Choroid plexus epithelial cell (primary cell): ENCODE measurements around the gene NT5C3B.
"Not testable (repeated sequence)": the region's sequence is repeated elsewhere in the genome, so short reads cannot be mapped to it uniquely, and the experiment has no call there.

Source experiments
- DNase-seq: peaks from one replicate; pipeline ENCODE4 v3.0.0-alpha.2; 2010; ENCODE audit warnings: low read depth
- H3K4me3 ChIP-seq: 2 replicates; pipeline ENCODE4 v1.5.1; 2011; ENCODE audit warnings: low read depth, mild to moderate bottlenecking, control low read depth, low read length, moderate library complexity
- CTCF ChIP-seq: conservative IDR thresholded peaks from 2 replicates; pipeline ENCODE4 v1.5.1; 2011; ENCODE audit warnings: low read depth, mild to moderate bottlenecking, control low read depth, inconsistent platforms, low read length, moderate library complexity

The NT5C3B gene

DNA sequence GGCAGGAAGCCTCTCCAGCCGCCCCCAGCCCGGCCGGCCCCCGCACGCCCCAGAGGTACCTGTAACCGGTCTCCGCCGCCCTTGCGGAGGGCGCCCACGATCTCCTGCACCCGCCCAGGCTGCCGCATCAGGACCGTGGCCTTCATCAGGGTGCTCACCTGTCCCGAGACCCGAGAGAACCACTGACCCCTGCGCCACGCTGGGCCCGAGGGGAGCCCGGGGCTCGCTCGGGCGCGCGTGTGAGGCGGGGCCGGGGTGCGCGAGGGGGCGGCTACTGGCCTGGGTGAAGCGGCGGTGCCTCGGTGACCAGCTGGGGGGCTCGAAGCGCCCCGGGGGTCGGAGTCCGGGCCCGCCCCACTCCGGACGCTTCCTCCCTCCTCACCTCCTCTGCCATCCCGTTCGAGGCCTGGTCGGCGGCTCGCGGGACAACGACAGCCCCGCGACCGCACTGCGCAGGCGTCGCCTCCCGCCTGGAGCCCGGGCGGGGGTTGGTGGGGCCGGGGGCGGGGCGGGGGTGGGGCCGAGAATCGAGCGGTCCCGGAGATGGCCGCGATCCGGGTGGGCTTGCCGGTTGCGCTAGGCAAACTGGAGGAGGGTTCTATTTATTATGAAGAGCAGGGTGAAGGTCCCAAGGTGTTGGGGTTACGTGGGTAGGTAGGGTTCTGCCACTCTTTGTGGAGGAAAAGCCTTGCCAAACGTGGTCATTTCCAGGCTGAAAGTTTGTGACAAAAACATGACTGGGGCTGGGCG, at the start of gene NT5C3B:
Gene NT5C3B, minus strand, starts transcription at position 433 of the 750 bp plus-strand sequence. Its CDS starts 39 bp downstream, at position 394.
- peak; percentile 13 for DNase-seq
- TF ChIP-seq CTCF: no peak
- H3K4me3 ChIP-seq: peak within 1 kb of the TSS; percentile 78

DNA sequence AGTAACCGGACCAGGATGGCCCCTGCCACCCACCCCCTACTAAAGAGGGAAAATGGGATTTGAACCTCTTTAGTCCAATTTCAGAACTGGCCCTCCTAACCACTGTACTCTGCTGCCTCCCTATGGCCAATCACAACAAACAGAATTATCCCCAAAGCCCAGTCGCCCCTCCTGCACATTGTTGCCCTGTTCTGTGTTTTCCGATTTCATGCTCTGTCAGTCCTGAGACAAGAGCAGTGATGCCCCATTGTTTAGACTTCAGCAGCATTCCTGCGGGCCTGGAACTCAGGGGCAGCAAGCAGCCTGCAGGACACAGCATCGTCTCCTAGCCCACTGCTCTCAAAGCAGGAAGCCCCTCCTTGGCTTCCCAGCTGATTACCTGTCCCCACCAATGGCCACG, 49.7 kb upstream of the NT5C3B start:
- no peak overlapping the region for H3K4me3 ChIP-seq
- peak; percentile 42 for TF ChIP-seq CTCF
- peak; percentile 27 for DNase-seq

DNA sequence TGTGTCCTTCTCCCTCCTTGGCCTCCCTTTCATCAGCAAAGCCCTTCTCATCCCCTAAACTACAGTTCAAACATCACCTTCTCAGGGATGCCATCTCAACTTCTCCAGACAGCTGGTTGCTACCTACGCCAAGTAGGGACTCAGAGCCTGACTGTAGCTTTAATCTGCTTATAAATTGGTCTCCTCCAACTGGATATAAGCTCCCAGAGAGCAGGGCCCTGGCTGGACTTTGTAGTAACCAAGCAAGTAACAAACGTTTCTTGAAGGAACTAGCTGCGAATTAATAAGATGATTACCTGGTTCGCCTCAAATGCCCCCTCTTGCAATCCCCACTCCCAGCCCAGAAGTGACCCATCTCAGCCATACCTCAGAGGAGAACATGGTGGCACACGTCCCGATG, 46.7 kb upstream of the NT5C3B start:
- DNase-seq: no peak
- H3K4me3 ChIP-seq: no peak overlapping the region
- no peak for TF ChIP-seq CTCF

- no peak overlapping the region for H3K4me3 ChIP-seq
- DNase-seq: no peak
- TF ChIP-seq CTCF: no peak
Observed at GRCh38 chr17:41880130-41880529, 44.1 kb upstream of the NT5C3B start.

GRCh38 chr17:41874293-41874670, 38.2 kb upstream of the NT5C3B start:
- H3K4me3 ChIP-seq: not testable (repeated sequence)

DNA sequence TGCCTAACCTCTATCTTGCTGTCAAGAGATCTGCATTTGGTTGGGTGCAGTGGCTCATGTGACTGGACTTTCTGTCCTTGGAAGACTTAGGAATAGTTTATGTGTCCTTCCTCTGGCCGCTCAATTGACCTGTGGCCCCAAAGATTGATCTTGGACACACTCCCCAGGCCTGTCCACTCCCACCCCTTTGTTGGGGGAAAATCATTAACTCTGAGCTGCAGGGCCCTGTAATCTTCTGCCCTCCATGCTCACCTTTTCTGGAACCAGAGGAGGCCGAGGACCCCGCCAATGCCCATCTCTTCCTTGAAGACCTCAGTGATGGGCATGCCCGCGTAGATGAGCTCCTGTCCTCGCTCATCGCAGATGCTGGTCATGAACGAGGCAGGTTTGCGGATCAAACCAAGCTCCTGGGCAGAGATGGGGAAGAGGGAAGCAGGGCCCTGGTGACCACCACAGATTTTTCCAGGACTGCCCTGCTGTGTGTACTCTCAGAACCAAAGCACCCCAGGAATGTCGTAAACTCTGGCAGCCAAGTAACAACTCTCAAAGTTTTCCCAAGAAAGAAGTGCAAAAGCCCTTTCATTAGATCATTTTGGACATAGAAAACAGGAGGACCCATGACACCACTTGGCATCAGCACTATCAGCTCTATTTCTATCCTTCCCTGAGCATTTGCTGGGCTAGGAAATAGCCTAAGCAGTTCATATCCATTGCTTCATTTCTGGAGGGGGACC, 37.7 kb upstream of the NT5C3B start:
- no peak for TF ChIP-seq CTCF
- DNase-seq: no peak
- H3K4me3 ChIP-seq: no peak overlapping the region

More at GRCh38 chr17:41874293-41874670, 38.2 kb upstream of the NT5C3B start:
- DNase-seq: not testable (repeated sequence)

- DNase-seq: no peak
Observed at GRCh38 chr17:41871789-41872188, 35.8 kb upstream of the NT5C3B start.

More at GRCh38 chr17:41871789-41872188, 35.8 kb upstream of the NT5C3B start:
- TF ChIP-seq CTCF: no peak
- no peak overlapping the region for H3K4me3 ChIP-seq
